Stimulated activated CD8-positive, alpha-beta memory T cell treated with anti-CD3 and anti-CD28 coated beads, Interleukin-7, amount 100 ng/mL, for 24 hours (primary cell): ENCODE data around the gene CSTF1.
"Not testable (repeated sequence)": the region's sequence is repeated elsewhere in the genome, so short reads cannot be mapped to it uniquely, and the experiment has no call there.

Experiments used
- DNase-seq: peaks from one replicate; pipeline ENCODE4 v3.0.0-alpha.2; 2020; ENCODE audit warnings: low read depth

The CSTF1 gene

DNA sequence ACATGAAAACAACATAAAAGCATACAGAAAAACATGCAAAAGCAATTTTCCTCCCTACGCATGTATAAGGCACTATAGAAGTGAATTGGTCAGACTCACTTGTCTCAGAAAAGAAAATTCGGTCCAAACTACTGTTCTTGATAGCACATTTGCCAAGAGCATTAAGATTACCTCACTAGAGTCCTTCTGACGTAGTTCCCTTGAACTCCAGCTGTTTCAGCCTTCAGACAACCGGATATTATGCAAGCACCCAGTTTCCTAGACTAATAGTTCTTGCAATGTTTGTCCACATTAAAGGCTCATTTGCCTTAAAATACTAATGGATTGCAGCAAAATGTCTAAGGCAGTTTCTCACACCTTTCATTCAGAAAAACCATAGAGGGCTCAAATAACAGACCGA, 17.1 kb downstream of the CSTF1 start:
- DNase-seq = no peak

DNA sequence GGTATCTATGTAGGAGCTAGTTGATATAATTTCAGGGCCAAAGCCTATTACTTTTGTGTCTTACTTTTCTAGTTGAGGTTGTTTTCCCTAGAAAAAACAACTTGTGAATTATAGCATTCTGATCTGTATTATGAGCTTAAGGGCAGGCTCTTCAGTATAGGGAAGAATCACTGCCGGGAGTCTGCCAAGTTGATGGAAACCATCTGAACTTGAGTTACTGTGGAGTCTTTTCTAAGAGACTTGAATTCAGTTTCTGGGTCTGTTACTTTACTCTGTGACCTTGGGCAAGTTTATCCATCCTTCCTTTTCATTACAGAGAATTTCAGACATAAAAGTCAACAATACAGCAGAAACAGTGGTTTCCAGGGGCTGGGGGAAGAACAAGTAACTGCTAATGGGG, 17.5 kb downstream of the CSTF1 start:
- DNase-seq = no peak

DNA sequence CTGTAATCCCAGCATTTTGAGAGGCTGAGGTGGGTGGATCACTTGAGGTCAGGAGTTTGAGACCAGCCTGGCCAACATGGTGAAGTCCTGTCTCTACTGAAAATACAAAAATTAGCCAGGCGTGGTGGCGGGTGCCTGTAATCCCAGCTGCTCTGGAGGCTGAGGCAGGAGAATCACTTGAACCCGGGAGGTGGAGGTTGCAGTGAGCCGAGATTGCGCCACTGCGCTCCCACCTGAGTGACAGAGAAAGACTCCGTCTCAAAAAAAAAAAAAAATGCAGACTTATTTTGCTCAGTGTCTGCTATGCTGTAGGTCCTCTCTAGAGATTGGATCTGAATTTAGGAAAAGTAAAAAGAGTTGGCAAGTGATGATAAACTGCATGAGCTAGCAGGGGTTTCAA, 18.8 kb downstream of the CSTF1 start:
- not testable (repeated sequence) for DNase-seq

DNA sequence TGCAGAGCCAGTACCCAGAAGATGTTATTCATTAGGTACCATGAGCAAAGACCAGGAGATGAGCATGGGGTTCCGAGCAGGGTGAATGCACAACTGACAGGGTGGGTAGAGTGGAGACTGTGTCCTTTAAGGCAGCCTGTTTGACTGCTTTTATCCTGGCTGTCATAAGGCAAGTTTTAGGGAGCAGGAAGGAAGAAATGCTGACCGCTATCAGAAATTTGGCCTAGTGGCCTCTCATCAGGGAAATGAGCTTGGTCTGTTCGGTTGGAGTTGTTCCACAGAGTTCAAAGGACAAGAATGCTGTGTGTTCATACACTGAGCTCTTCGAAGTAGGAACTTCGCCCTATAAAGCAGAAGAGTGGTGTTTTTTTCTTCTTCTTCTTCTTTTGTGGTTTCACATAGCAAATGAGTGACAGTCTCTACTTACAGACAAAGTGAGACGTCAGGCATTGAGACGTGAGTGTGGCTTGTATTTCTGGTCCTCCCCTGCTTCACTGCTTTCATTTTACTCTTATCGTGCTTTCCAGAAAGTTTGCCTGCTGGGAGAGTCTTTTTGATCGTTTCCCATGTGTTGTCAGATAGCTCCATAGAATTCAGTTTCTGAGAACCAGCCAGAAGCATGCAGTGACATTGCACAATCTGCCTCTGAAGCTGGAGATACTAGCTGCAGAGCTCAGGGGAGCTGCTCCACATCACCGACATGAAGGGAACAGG, 19.5 kb downstream of the CSTF1 start, which contains the start of gene CASS4:
CASS4 (plus strand) TSS at position 502 of the 714 bp plus-strand sequence; CDS start at position 701, 199 bp downstream.
- DNase-seq = no peak

DNA sequence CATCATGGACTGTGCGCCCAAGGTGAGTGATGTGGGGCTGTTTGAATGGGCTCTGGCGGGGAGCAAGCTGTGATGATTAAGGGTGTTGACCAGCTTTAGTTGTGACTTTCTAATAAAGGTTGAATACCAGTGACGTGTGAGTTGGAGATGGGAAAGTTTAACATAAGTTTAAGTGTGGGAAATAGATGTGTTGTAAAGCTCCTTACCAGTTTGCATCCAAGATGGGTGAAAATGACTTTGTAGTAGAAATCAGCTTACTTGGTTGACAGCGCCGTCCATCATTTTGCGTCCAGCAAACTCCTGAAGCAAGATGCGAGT, 20.0 kb downstream of the CSTF1 start:
- no peak for DNase-seq

DNA sequence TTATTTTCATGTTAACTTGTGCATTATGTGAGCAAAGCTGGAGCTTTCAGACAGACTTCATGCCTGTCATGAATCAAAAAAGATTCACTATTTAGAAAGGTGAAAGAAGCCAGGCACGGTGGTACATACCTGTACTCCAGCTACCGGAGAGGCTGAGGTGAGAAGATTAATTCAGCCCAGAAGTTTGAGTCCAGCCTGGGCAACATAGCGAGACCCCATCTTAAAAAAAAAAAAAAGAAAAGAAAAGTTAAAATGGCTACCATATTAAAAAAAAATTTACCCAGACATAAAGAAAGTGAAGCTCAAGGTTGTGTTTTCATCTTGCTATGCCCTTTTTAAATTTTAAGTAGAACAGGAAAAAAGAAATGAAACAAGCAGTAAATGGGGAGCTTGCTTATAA, 20.5 kb downstream of the CSTF1 start:
- no peak for DNase-seq

DNA sequence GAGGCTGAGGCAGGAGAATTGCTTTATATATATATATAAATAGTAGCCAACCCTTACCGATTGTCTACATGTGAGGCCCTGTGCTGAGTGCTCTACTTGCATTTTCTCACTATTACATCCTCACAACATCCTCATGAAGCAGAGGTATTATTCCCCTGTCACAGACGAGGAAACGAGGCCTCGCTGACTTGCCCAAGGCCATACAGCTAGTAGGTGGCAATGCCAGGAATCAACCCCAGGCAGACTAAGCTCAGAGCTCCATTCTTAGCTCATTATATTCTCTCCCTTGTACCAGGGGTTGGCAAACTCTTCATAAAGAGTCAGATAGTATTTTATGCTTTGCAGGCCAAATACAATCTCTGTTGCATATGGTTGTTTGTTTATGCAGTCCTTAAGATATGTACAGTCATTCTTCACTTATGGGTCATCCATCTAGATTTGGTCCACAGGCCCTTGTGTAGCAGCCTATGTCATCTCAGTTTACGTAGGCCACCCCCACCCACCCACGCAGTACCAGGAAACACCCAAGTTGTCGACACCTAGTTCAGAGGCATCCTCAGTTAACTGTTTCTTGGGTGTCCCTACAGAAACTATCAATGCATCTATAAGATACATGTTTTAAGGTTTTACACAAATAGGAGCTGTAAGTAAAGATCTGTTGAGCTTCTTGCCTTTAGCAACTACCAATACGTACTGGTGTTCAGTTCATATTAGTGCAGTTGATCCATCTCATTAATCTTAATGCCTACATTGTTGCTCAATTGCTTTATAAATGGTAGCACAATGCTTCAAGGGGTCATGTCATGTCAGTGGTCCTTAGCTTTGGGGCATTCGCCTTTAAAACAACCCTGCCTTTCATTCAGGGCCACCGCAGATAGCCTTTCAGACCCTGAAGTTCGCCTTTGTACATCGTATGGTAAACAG, 22.7 kb downstream of the CSTF1 start:
- peak; percentile 37 for DNase-seq

DNA sequence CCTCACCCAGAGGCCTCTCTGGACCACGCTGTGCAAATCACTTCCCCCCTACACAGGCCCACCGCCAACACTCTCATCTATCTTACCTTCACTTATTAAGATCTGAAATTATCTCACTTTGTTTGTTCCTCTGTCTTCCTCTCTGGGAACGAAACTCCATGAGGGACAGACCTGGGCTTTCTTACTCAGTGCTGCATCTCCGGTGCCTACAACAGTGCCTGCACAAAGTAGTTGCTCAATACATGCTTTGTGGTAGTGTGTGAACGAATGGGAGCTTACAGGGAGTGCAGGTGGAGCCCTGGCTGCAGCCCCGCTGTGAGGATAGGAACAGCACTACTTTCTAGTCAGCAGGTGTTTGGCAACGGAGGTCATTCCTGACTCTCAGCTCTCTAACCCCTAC, 25.0 kb downstream of the CSTF1 start:
- DNase-seq = no peak

DNA sequence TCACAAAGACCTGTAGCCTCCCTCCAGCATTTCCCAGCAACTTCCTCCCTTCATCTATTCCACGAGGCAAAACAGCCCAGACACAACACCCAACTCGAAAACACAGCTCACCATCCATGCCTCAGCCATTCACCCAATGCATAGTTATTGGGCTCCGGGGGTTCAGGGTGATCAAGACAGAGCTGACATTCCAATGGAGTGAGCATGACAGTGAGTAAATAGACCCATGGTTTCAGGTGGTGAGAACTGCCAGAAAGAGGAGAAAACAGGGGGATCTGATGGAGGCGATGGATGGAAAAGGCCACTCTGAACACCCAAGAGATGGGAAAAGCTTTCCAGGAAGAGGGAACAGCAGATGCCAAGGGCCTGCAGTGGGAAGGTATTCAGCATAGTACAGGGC, 25.5 kb downstream of the CSTF1 start:
- no peak for DNase-seq

DNA sequence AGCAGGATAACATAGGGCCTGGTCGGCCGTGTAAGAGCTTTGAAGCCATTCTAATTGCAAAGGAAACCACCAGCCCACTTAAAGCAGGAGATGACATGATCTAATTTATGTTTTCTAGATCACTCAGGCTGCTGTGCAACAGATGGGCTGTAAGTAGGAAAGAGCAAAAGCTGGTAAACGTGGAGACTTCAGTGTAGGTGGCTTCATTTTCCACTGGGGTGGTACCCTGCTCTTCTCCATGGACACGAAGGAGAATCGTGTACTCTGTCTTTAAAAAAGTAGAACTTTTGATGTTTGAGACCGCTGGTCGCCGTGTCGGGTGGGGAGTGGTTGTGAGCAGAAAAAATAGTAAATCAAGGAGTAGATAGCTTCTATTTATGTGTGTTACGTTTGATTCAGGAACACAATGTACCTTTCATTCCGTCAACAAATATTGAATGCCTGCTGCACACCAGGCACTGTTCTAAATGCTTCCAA, 26.0 kb downstream of the CSTF1 start:
- DNase-seq = no peak

DNA sequence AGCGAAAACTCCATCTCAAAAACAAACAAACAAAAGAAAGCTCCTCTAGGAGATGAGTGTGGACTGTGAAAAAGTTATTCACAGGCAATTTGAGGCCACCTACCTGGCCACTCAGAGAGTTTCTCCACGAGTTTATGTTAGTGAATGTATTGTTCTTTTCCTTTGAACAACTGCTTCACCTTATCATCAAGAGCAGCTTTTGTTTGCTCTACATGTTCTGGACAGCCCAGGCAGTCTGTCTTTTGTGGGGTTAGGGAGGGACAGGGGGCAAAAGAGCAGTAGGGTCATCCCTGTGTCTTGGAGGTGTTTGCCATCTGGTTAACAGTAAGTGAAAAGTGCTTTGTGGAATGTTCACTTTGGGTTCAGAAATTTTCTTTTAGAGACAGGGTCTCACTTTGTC, 27.6 kb downstream of the CSTF1 start:
- no peak for DNase-seq

DNA sequence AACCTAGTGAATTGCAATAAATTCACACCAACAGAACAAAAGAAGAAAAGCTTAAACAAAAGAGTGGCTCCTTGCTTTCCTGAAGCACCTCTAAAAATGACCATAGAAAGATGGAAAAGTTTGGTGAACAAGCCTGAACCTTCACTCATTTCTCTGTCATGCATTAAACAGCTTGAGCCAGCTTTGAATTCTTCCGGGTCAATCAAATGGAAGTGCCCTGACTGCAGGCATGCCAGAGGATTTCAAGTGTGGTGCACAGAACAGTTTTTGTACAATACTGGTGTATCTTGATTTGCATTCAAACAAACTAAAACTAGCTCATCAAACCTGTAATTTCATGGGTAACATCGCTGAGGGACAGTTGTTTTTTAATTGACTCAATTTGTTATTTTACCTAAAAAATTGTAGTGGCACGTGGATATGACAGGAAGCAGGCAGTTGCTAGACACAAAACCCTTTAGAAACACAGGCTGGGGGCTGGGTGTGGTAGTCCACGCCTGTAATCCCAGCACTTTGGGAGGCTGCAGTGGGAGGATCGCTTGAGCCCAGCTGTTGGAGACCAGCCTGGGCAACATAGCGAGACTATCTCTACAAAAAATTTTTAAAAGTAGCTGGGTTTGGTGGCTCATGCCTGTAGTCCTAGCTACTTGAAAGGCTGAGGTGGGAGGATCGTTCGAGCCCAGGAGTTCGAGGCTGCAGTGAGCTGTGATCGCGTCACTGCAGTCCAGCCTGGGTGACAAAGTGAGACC, 28.7 kb downstream of the CSTF1 start:
- DNase-seq = no peak

DNA sequence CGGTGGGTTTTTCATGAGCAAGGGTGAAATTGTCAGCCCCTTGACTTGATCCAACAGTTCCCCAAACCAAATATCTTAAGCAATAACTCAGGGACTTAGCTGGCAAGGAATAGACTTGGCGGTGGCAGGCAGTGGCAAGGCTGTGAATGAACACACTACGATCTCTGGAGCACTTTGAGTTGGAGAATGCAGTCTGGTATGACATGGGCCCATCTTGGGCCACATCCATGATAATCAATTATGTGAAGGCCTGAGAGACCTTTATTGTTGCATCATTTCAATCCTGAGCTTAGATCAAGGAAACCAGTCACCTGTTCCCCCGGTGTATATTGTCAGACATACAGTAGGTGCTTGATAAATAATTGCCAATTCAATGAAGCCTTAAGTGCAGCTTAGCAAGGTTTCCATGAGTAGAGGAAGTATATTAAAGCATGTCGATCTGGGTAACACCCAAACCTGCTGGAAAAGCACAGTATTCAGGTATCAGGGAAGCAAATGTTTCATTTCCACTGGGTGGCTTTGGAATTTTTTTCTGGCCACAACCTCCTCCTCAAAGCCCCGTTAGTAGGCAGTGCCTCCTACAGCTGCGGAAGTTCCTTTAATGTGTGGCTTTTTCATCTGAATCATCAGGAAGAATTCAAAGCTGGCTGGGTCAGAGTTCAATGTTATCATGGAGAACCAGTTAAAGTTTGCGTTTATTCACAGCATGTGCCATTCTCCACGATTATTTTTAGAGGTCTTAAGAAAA, 29.8 kb downstream of the CSTF1 start:
- no peak for DNase-seq

DNA sequence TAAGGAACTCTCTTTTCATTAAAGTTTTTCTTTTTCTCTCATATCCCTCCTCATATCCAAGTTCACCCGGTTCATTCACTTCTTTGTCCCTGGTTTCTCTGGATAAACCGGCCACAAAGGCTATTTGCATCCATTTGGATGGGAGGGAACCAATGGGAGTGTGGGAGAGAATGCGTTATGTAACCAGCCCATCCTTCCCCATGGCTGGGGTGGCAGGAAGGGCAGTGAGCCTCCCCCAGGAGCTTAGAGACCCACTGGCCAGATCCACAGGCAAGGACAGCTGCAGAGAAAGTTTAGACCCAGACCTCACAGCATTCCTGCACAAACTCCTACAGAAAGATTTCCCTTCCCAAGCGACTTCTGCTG, 30.4 kb downstream of the CSTF1 start:
- no peak for DNase-seq

DNA sequence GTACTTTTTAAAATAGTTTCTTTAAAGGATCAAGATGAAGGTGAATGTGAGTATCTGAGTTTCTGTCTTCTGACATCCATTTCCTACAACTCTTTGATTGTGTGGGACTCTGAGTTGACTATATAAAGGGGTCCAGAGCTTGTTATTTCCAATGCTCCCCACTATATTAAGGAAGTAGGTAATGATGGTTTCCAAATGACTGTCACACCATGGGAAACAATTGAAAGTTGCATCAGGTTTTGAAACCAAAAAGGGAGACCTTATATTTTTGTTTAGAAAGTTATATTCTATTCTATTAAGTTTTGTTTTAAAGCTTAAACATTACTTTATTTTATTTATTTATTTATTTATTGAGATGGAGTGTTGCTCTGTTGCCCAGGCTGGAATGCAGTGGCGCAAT, 30.8 kb downstream of the CSTF1 start:
- DNase-seq = no peak

DNA sequence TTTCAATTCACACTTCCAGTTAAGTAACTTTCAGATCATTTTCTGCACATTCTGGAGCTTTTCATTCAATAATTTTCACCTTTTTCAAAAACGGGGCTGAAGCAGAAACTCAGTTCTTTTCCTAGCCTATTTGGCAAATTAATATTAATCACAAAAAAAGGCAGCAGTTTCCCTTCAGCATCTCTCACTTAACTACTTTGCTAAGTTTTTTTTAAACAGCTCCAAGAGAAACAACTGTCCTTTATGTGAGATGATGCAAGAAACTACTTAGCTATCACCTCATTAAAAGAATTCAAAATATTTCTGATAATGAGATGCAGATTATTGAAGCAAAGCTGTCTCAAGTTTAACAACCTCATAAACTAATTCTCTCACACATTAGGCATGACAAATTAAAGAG, 31.4 kb downstream of the CSTF1 start:
- no peak for DNase-seq

DNA sequence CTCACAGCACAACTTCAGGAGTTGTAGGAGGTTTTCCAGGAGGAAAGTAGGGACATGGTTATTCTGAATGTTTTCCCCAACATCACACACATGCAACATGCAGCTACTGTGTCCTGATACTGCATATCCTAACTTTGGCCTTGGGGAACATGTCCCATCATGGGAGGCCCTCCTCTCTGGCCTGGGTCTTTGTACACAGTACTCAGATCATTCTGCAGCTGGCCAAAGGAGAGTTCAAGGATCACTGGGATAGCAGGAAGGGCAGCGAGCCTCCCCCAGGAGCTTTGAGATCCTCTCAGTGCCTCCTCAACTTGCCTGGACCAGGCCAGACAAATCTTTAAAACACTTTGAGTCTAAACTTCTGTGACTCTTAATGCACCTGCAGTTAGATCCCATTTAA, 32.5 kb downstream of the CSTF1 start:
- no peak for DNase-seq

DNA sequence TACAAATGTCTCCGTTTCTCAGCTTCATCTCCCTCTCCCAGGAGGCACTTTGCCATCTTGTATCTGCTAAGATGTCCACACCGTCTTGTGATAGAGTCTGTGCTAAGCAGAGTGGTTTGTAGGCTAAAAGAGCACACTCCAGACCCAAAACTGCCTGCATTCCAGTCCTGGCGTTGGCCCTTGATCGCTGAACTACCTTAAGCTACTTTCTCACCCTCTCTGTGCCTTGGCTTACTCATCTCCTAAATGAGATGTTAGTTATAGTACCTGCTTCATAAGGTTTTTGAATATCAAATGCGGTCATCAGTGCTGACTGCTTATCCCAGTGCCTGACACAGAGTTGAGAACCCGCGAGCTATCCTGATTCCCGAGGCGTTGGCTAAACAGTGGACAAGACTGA, 33.6 kb downstream of the CSTF1 start:
- DNase-seq = no peak

DNA sequence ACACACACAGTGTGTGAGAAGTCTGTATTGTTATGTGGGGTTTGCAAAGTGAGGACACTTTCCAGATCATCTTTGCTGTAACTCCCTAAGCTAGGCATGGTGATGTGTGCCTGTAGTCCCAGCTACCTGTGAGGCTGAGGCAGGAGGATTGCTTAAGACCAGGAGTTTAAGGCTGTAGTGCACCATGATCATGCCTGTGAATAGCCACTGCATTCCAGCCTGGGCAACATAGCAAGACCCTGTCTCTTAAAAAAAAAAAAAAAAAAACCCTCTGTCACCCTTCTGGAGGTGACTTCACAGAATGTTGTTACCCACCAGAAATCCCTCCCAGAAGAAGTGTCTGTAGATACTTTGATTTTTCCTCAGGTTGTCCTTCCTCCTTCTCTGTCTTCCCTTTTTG, 34.5 kb downstream of the CSTF1 start:
- no peak for DNase-seq

DNA sequence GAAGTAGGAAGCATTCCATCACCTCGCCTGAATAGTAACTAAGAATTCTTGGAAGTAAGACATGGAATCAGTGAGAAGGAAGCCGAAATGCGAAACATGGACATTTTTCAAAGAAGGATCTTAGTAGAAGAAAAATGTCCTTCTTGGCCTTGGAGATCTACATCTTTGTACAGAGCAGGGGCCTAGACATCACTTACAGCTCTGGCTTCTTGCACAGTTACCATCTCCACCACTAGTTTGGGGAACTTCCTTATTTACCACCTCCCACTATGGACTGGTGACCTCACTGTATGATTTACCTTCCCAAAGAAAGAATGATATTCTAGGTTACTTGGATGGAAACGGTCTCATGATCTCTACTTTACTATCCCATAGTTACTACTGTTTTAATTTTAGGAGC, 35.4 kb downstream of the CSTF1 start:
- no peak for DNase-seq

DNA sequence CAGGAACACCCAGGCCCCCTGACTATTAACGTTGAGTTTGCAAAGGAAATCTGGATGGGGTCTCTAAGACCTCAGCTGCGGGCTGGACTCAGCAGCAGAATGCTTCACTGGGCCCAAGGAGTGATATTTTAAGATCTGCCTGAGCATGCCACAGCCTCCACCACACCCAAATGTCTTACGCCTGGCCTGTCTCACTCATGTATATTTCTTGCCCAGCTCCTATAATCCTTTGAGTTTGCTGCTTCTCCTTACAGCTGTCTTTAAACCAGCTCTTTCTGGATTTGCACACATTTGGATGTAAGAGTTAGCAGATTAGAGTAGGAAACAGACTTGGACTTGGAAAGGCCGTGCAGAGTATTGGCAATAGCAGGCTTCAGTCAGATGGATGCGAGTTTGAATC, 36.0 kb downstream of the CSTF1 start:
- DNase-seq = no peak

DNA sequence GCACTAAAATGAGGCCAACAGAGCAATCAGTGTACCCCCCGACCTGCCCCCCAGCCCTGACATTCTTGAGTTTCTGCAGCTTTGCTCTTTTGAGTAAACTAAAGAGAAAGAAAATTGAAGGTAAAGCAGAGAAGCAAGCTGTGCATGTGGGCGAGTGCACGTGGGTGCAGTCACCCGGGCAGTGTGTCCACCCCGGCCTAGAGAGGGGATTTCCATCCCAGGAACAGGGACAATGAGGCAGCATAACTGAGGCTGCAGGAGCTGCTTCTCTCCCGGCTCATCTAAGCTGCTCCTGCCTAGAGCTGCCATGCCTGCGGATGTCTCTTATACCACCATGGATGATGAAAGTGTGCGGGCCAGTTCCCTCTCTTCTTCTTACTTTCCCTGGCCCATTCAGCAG, 36.4 kb downstream of the CSTF1 start:
- no peak for DNase-seq
